COR-L47 (cell line): ENCODE data around the gene C6orf52.

Experiments used
- DNase-seq: peaks from one replicate; lab custom pipeline; 2025; lab: John Stamatoyannopoulos, UW

The C6orf52 gene

DNA sequence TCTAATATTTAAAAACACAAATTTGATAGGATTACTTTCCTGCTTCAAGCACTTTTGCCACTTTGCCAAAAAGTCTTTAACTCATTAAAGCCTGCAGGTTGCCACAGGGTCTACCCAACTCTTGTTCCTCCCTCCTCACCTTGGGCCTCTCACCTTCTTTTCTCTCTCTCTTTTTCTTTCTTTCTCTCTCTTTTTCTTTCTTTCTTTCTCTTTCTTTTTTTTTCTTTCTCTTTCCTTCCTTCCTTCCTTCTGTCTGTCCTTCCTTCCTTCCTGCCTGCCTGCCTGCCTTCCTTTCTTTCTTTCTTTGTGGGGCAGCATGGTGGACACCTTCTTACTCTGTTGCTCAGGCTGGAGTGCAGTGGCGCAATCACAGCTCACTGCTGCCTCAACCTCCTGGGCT is 50.2 kb downstream of the C6orf52 start:
- no peak for DNase-seq

- no peak for DNase-seq
Observed at GRCh38 chr6:10643201-10643651, 51.2 kb downstream of the C6orf52 start.

DNA sequence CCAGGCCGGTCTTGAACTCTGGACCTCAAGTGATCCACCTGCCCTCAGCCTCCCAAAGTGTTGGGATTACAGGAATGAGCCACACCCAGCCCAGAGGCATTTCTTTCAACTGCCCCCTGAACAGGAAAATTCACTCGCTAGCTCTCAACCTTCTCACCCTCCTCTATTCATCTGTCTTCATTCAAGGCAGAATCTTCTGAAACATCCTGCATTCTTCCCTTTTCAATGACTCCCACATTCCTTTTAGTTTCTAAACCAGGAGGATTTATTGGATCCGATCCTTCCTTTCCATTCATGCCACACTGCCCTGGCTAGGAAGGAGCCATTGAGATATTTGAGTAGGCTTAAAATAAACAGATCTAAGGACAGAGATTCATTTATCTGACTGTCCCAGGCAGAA is 52.9 kb downstream of the C6orf52 start:
- no peak for DNase-seq

GRCh38 chr6:10640412-10640811 is 54.0 kb downstream of the C6orf52 start:
- DNase-seq = no peak

- DNase-seq = no peak
Observed at GRCh38 chr6:10633216-10633615, 61.2 kb downstream of the C6orf52 start.

- DNase-seq = no peak
Observed at GRCh38 chr6:10630178-10630577, 64.2 kb downstream of the C6orf52 start.

DNA sequence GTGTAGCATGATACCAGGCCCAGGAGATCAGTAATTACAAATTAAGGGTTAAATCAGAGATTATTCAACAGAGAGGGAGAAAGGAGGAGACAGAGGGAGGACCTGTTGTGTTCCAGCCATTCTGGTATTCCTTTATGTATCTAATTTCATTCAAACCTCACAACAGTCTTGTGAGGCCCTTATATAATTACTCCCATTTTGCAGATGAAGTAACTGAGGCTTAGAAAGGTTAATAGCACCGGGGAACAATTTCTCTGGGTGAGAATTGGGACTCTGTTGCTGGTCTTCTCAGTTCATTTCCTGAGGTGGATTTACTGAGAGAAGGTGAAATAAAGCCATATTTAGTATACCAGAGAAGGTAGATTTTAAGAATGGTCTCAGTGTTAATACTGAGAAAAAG is 66.6 kb downstream of the C6orf52 start:
- no peak for DNase-seq

GRCh38 chr6:10626154-10626741 is 68.2 kb downstream of the C6orf52 start:
- no peak for DNase-seq

DNA sequence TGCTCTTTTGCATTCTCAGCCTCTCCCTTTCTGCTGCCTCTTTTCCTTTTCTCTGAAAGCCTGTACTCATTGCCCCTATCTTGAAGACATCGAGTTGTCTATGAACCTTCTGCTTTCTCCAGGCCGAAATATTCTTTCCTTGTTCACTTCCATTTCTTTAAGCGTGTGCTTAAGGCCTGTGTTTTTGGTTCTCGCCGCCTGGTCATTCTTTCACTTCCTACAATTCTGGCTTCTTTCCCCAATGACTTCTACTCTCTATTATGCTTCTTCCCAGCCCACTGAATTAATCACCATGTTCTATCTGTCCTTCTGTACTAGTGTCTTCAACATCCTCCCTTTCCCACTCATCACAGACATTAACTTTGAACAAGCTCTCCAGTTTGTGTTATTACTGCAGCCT is 69.6 kb downstream of the C6orf52 start:
- DNase-seq = no peak

DNA sequence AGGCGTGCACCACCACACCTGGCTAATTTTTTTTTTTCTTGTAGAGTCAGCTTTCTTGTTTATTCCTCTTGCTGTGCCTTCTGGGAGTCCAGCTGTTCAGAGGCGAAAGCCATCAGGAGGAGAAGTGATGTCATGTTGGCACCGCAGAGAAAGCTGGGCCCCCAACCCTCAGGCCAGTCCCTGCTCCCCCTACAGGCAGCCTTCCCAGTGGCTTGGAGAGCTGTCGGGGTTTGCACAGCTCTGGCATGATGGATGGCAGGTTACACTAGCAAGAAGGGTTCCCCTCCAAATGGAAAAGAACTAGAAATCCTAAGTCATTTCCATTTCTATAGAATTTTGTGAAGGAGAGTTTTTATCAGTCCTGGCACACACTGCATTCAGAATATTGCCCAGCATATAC is 72.6 kb downstream of the C6orf52 start:
- no peak for DNase-seq
